Esophagus squamous epithelium (tissue), 4 donors: ENCODE results near the gene OR4K14.

Experiments
- CTCF ChIP-seq, 6 experiments: fragments of 450-650 bp in 4 of 6; fragments of 200-600 bp in 2 of 6; sonication (generic) in 2 of 6; IDR thresholded peaks; one replicate each; pipeline ENCODE4 v1.5.1; 2016 to 2019; ENCODE audit warnings: antibody characterized with exemption in 6 of 6, mild to moderate bottlenecking in 4 of 6, moderate library complexity in 4 of 6
- POLR2A ChIP-seq, 4 donors: fragments of 450-650 bp; IDR thresholded peaks; one replicate each; pipeline ENCODE4 v1.6.1; 2017; ENCODE audit warnings: antibody characterized with exemption in 4 of 4, mild to moderate bottlenecking in 4 of 4, moderate library complexity in 3 of 4

DNA sequence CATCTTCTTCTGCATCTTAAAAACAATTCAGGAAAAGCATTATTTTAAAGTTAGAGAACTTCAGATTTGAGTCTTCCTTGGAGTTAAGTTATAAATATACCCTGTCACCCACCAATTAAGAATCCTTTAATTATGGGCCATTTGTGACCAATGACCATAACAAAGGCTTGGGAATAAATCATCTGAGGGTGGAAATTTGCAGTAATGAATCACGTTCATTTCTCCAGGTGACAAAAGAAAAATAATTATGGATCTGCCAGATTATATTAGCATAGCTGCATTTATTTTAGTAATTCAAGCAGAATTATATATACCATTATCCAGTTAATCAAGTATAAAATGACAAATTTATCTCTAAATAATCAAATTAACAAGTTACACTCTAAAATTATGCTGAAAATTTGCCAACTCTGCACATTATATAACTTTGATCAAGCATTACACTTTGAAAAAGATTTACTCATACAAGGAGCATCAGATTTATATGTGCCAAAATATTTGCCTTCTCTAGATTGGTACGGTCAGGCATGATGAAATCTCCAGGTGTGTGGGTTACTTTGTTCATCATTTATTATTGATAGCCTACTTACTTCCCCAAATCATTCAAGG, at the start of gene OR4K14:
- TF ChIP-seq CTCF (IDR thresholded peaks at IDR 0.05) (no peak), POLR2A (IDR thresholded peaks at IDR 0.05) (no peak)
